Type B pancreatic cell (in vitro differentiated cells): ENCODE results near the gene PFKP. TPM values are rescaled to one million over a fixed set of nuclear protein-coding genes. Genes with fewer than 3 reads are reported as not detected.
"Not testable (repeated sequence)": the region's sequence is repeated elsewhere in the genome, so short reads cannot be mapped to it uniquely, and the experiment has no call there.

Source experiments
- DNase-seq: peaks from one replicate; pipeline ENCODE4 v3.0.0; 2021; ENCODE audit warnings: mixed read lengths; ENCODE audit not compliant: unreplicated experiment; ENCODE audit errors: extremely low spot score
- H3K27ac Mint-ChIP-seq: 2 replicates; pipeline ENCODE4 v1.8.0; 2021; ENCODE audit warnings: mild to moderate bottlenecking, mixed read lengths
- H3K27me3 Mint-ChIP-seq: 2 replicates; pipeline ENCODE4 v1.8.0; 2021; ENCODE audit warnings: mixed read lengths
- H3K36me3 Mint-ChIP-seq: 2 replicates; pipeline ENCODE4 v1.8.0; 2021; ENCODE audit warnings: mixed read lengths
- H3K4me1 Mint-ChIP-seq: one replicate; pipeline ENCODE4 v1.8.0; 2021; ENCODE audit warnings: mixed read lengths; ENCODE audit not compliant: unreplicated experiment
- H3K4me3 Mint-ChIP-seq: 2 replicates; pipeline ENCODE4 v1.8.0; 2021; ENCODE audit warnings: mild to moderate bottlenecking, mixed read lengths
- H3K9me3 Mint-ChIP-seq: 2 replicates; pipeline ENCODE4 v1.8.0; 2021; ENCODE audit warnings: mixed read lengths
- total RNA-seq: library from RNA; stranded (reverse); gene quantifications from 2 replicates; pipeline ENCODE4 v1.2.1, GENCODE V29; 2021; ENCODE audit warnings: low replicate concordance
- TF ChIP-seq, protein P1 (sequence below): fragments of 200-600 bp; sonication (generic); conservative IDR thresholded peaks from 2 replicates; pipeline ENCODE4 v1.5.0; 2021; ENCODE audit warnings: antibody characterized with exemption, mild to moderate bottlenecking

PFKP gene
- total RNA-seq, 1 donor from 2014 or later: 48.8 TPM

- H3K27ac Mint-ChIP-seq: no peak overlapping the region
Observed at GRCh38 chr10:3060481-3060889, 6.9 kb upstream of the PFKP start.

GRCh38 chr10:3061323-3061898, 5.9 kb upstream of the PFKP start:
- H3K27ac Mint-ChIP-seq, H3K36me3 Mint-ChIP-seq, H3K4me1 Mint-ChIP-seq, H3K4me3 Mint-ChIP-seq, H3K9me3 Mint-ChIP-seq, DNase-seq: not testable (repeated sequence)
- H3K27me3 Mint-ChIP-seq: peaks cover 30% of the 10 kb centered on the region

More at GRCh38 chr10:3060481-3060889, 6.9 kb upstream of the PFKP start:
- Mint-ChIP-seq H3K4me3 (no peak overlapping the region), H3K9me3 (no peaks in the 10 kb centered on the region), H3K27me3 (peaks cover 27% of the 10 kb centered on the region), H3K36me3 (no peaks in the 10 kb centered on the region), H3K4me1 (peaks cover 8% of the 10 kb centered on the region)
- TF ChIP-seq, protein P1, sequence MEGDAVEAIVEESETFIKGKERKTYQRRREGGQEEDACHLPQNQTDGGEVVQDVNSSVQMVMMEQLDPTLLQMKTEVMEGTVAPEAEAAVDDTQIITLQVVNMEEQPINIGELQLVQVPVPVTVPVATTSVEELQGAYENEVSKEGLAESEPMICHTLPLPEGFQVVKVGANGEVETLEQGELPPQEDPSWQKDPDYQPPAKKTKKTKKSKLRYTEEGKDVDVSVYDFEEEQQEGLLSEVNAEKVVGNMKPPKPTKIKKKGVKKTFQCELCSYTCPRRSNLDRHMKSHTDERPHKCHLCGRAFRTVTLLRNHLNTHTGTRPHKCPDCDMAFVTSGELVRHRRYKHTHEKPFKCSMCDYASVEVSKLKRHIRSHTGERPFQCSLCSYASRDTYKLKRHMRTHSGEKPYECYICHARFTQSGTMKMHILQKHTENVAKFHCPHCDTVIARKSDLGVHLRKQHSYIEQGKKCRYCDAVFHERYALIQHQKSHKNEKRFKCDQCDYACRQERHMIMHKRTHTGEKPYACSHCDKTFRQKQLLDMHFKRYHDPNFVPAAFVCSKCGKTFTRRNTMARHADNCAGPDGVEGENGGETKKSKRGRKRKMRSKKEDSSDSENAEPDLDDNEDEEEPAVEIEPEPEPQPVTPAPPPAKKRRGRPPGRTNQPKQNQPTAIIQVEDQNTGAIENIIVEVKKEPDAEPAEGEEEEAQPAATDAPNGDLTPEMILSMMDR: no peak
- no peak for DNase-seq

DNA sequence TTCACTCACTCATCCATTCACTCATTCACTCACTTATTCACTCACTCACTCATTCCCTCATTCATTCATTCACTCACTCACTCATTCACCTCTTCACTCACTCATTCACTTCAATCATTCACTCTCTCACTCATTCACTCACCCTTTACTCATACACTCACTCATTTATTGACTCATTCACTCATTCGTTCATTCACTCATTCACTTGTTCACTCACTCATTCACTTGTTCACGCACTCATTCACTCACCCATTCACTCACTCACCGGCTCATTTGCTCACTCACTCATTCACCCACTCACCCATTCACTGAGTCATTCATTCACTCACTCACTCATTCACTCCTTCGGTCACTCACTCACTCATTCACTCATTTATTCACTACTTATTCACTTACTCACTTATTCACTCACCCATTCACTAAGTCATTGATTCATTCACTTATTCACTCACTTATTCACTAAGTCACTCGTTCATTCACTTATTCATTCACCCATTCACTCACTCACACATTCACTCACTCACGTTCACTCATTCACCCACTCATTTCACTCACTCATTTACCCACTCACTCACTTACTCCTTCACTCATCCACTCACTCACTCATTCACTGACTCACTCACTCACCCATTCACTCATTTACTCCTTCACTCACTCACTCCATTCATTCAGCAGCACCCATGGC, 4.7 kb upstream of the PFKP start:
- H3K27me3 Mint-ChIP-seq: peaks cover 22% of the 10 kb centered on the region
- H3K4me1 Mint-ChIP-seq: no peaks in the 10 kb centered on the region
- no peaks in the 10 kb centered on the region for H3K36me3 Mint-ChIP-seq
- H3K27ac Mint-ChIP-seq: no peak overlapping the region
- H3K4me3 Mint-ChIP-seq: no peak overlapping the region
- no peak for DNase-seq
- TF ChIP-seq, protein P1: no peak
- no peaks in the 10 kb centered on the region for H3K9me3 Mint-ChIP-seq

GRCh38 chr10:3064423-3064822, 2.9 kb upstream of the PFKP start:
- Mint-ChIP-seq H3K9me3 (no peaks in the 10 kb centered on the region), H3K4me1 (no peaks in the 10 kb centered on the region), H3K27ac (no peak overlapping the region), H3K27me3 (peaks cover 25% of the 10 kb centered on the region), H3K36me3 (no peaks in the 10 kb centered on the region), H3K4me3 (no peak overlapping the region)
- no peak for DNase-seq
- TF ChIP-seq, protein P1: no peak

GRCh38 chr10:3065622-3066021, 1.7 kb upstream of the PFKP start:
- no peaks in the 10 kb centered on the region for H3K4me1 Mint-ChIP-seq
- TF ChIP-seq, protein P1: no peak
- no peaks in the 10 kb centered on the region for H3K36me3 Mint-ChIP-seq
- no peak for DNase-seq
- H3K27ac Mint-ChIP-seq: no peak overlapping the region
- peak overlapping the region; percentile 84 for H3K4me3 Mint-ChIP-seq
- no peaks in the 10 kb centered on the region for H3K9me3 Mint-ChIP-seq
- peaks cover 25% of the 10 kb centered on the region for H3K27me3 Mint-ChIP-seq

- Mint-ChIP-seq H3K4me3 (peak overlapping the region; percentile 84), H3K27me3 (peaks cover 27% of the 10 kb centered on the region), H3K27ac (no peak overlapping the region), H3K36me3 (no peaks in the 10 kb centered on the region), H3K9me3 (no peaks in the 10 kb centered on the region), H3K4me1 (no peaks in the 10 kb centered on the region)
- TF ChIP-seq, protein P1: no peak
- DNase-seq: no peak
Observed at GRCh38 chr10:3066317-3067117, 831 bp upstream of the PFKP start.
